ENCODE data around the gene MRPL17. TPM values are rescaled to one million over a fixed set of nuclear protein-coding genes. Genes with fewer than 3 reads are reported as not detected.

Gene MRPL17
- total RNA-seq, 1 donor = 29.7 TPM

GRCh38 chr11:6663794-6664469 lies 19.2 kb downstream of the MRPL17 start:
- H3K9me3 ChIP-seq (ENCODE audit: low read depth, low read length) = no peaks in the 10 kb centered on the region
- H3K4me1 ChIP-seq (ENCODE audit: insufficient read depth, low read length) = no peaks in the 10 kb centered on the region
- H4K20me1 ChIP-seq (ENCODE audit: insufficient read depth, low read length) = no peaks in the 10 kb centered on the region
- H3K79me2 ChIP-seq (ENCODE audit: insufficient read depth, low read length) = no peaks in the 10 kb centered on the region
- no peak overlapping the region for H3K27ac ChIP-seq (ENCODE audit: low read depth, low read length)
- H3K27me3 ChIP-seq (ENCODE audit: insufficient read depth, low read length) = peaks cover 10% of the 10 kb centered on the region
- no peak overlapping the region for H3K4me3 ChIP-seq (ENCODE audit: insufficient read depth, low read length)
- no peak for DNase-seq (ENCODE audit: insufficient read length, low spot score, missing footprints)
- H3K4me2 ChIP-seq (ENCODE audit: insufficient read depth, low read length) = no peak overlapping the region
- TF ChIP-seq CTCF (IDR thresholded peaks at IDR 0.05; ENCODE audit: extremely low read depth, low read depth, low read length) = no peak
- no peaks in the 10 kb centered on the region for H3K36me3 ChIP-seq (ENCODE audit: insufficient read depth, low read length)
- no peak overlapping the region for H2AFZ ChIP-seq (ENCODE audit: low read length)

GRCh38 chr11:6660712-6661111 lies 22.4 kb downstream of the MRPL17 start:
- TF ChIP-seq CTCF (IDR thresholded peaks at IDR 0.05; ENCODE audit: extremely low read depth, low read depth, low read length) = no peak
- H3K4me3 ChIP-seq (ENCODE audit: insufficient read depth, low read length) = no peak overlapping the region
- no peak overlapping the region for H3K4me2 ChIP-seq (ENCODE audit: insufficient read depth, low read length)
- H3K4me1 ChIP-seq (ENCODE audit: insufficient read depth, low read length) = peaks cover 4% of the 10 kb centered on the region
- H3K79me2 ChIP-seq (ENCODE audit: insufficient read depth, low read length) = no peaks in the 10 kb centered on the region
- H3K27me3 ChIP-seq (ENCODE audit: insufficient read depth, low read length) = peaks cover 41% of the 10 kb centered on the region
- no peak overlapping the region for H2AFZ ChIP-seq (ENCODE audit: low read length)
- no peak for DNase-seq (ENCODE audit: insufficient read length, low spot score, missing footprints)
- no peaks in the 10 kb centered on the region for H3K36me3 ChIP-seq (ENCODE audit: insufficient read depth, low read length)
- H3K27ac ChIP-seq (ENCODE audit: low read depth, low read length) = no peak overlapping the region
- H4K20me1 ChIP-seq (ENCODE audit: insufficient read depth, low read length) = no peaks in the 10 kb centered on the region
- H3K9me3 ChIP-seq (ENCODE audit: low read depth, low read length) = no peaks in the 10 kb centered on the region

- Histone ChIP-seq H3K4me2 (ENCODE audit: insufficient read depth, low read length) (no peak overlapping the region), H3K9me3 (ENCODE audit: low read depth, low read length) (no peaks in the 10 kb centered on the region), H3K79me2 (ENCODE audit: insufficient read depth, low read length) (no peaks in the 10 kb centered on the region), H3K36me3 (ENCODE audit: insufficient read depth, low read length) (no peaks in the 10 kb centered on the region), H3K4me1 (ENCODE audit: insufficient read depth, low read length) (peaks cover 4% of the 10 kb centered on the region), H3K27me3 (ENCODE audit: insufficient read depth, low read length) (peaks cover 56% of the 10 kb centered on the region), H4K20me1 (ENCODE audit: insufficient read depth, low read length) (no peaks in the 10 kb centered on the region), H3K4me3 (ENCODE audit: insufficient read depth, low read length) (no peak overlapping the region), H2AFZ (ENCODE audit: low read length) (no peak overlapping the region), H3K27ac (ENCODE audit: low read depth, low read length) (no peak overlapping the region)
- TF ChIP-seq CTCF (IDR thresholded peaks at IDR 0.05; ENCODE audit: extremely low read depth, low read depth, low read length) = no peak
- DNase-seq (ENCODE audit: insufficient read length, low spot score, missing footprints) = no peak
Observed at GRCh38 chr11:6658647-6659046, 24.5 kb downstream of the MRPL17 start.

- H3K27me3 ChIP-seq (ENCODE audit: insufficient read depth, low read length) = peaks cover 67% of the 10 kb centered on the region
- TF ChIP-seq CTCF (IDR thresholded peaks at IDR 0.05; ENCODE audit: extremely low read depth, low read depth, low read length) = no peak
- peaks cover 4% of the 10 kb centered on the region for H3K4me1 ChIP-seq (ENCODE audit: insufficient read depth, low read length)
- H3K4me2 ChIP-seq (ENCODE audit: insufficient read depth, low read length) = no peak overlapping the region
- no peak overlapping the region for H3K4me3 ChIP-seq (ENCODE audit: insufficient read depth, low read length)
- H2AFZ ChIP-seq (ENCODE audit: low read length) = no peak overlapping the region
- H3K27ac ChIP-seq (ENCODE audit: low read depth, low read length) = no peak overlapping the region
- no peaks in the 10 kb centered on the region for H4K20me1 ChIP-seq (ENCODE audit: insufficient read depth, low read length)
- DNase-seq (ENCODE audit: insufficient read length, low spot score, missing footprints) = no peak
- H3K36me3 ChIP-seq (ENCODE audit: insufficient read depth, low read length) = no peaks in the 10 kb centered on the region
- no peaks in the 10 kb centered on the region for H3K79me2 ChIP-seq (ENCODE audit: insufficient read depth, low read length)
- no peaks in the 10 kb centered on the region for H3K9me3 ChIP-seq (ENCODE audit: low read depth, low read length)
Observed at GRCh38 chr11:6657346-6657745, 25.8 kb downstream of the MRPL17 start.
